A549 (cell line): Measurements from ENCODE around the gene DERL3. TPM values are rescaled to one million over a fixed set of nuclear protein-coding genes. Genes with fewer than 3 reads are reported as not detected.

Source experiments
- ATAC-seq, 2 experiments: fragments of 200-7000 bp in 1 of 2; fragments of >200 bp in 1 of 2; cut with Nextera tagmentation in 1 of 2; cut with Tn5 transposase in 1 of 2; 3 replicates each; pipeline versions ENCODE4 v1.8.0 to v1.9.1; 2018 to 2020; ENCODE audit warnings: mild to moderate bottlenecking in 1 of 2, moderate library complexity in 1 of 2
- CTCF ChIA-PET: fragments of 300-600 bp; sonication (Branson Sonifier 250); formaldehyde crosslinking; extraction: SDS; loops from one replicate; lab custom pipeline; 2021; ENCODE audit warnings: antibody characterized with exemption, inconsistent platforms; lab: Yijun Ruan, JAX
- POLR2A ChIA-PET: fragments of 350-600 bp; formaldehyde crosslinking; extraction: SDS; loops from one replicate; lab custom pipeline; 2021; ENCODE audit warnings: antibody characterized with exemption, inconsistent platforms; lab: Yijun Ruan, JAX
- DNase-seq, 2 experiments: peaks; one replicate each; pipeline versions ENCODE4 v3.0.0 to v3.0.0-alpha.2; 2011 to 2016; ENCODE audit warnings: low read depth in 1 of 2, low spot score in 1 of 2
- FAIRE-seq: peaks from 2 replicates; lab custom pipeline; 2011; peaks lifted over from hg19 to GRCh38; lab: Jason Lieb, UNC
- H3K27ac ChIP-seq, 2 experiments: fragments of >200 bp; sonication (Bioruptor Twin); formaldehyde crosslinking; 3 replicates each; pipeline ENCODE4 v1.5.1; 2016 to 2017
- H3K4me1 ChIP-seq: fragments of >200 bp; sonication (Bioruptor Twin); formaldehyde crosslinking; 3 replicates; pipeline ENCODE4 v1.6.1; 2016
- H3K4me2 ChIP-seq: fragments of >200 bp; sonication (Bioruptor Twin); formaldehyde crosslinking; 3 replicates; pipeline ENCODE4 v1.6.1; 2016
- H3K4me3 ChIP-seq: fragments of >200 bp; sonication (Bioruptor Twin); formaldehyde crosslinking; 3 replicates; pipeline ENCODE4 v1.5.1; 2016
- H3K9me3 ChIP-seq: fragments of >200 bp; sonication (Bioruptor Twin); formaldehyde crosslinking; 3 replicates; pipeline ENCODE4 v1.6.1; 2016
- CBX2 ChIP-seq: fragments of 200-600 bp; sonication (generic); IDR thresholded peaks from 2 replicates; pipeline ENCODE4 v1.6.1; 2016; ENCODE audit warnings: low read depth, mild to moderate bottlenecking, borderline replicate concordance
- CBX8 ChIP-seq: fragments of 200-600 bp; sonication (generic); IDR thresholded peaks from 2 replicates; pipeline ENCODE4 v1.6.1; 2016
- CHD4 ChIP-seq: fragments of 200-600 bp; sonication (generic); IDR thresholded peaks from 2 replicates; pipeline ENCODE4 v1.6.1; 2016; ENCODE audit warnings: antibody characterized with exemption, mild to moderate bottlenecking, borderline replicate concordance
- EHF ChIP-seq: fragments of 250-450 bp; sonication (Bioruptor Pico); IDR thresholded peaks from 2 replicates; pipeline ENCODE4 v1.5.0; 2020; ENCODE audit warnings: mild to moderate bottlenecking
- EHMT2 ChIP-seq: fragments of 200-600 bp; sonication (generic); IDR thresholded peaks from 2 replicates; pipeline ENCODE4 v1.6.1; 2016; ENCODE audit warnings: antibody characterized with exemption, low read depth, mild to moderate bottlenecking, moderate library complexity
- EP300 ChIP-seq, 2 experiments: fragments of >200 bp; sonication (Bioruptor Twin); formaldehyde crosslinking; IDR thresholded peaks; 2 replicates in 1 of 2; 3 replicates in 1 of 2; pipeline ENCODE4 v1.6.1; 2016 to 2017
- FOSL2 ChIP-seq, 2 experiments: fragments of 450-650 bp in 1 of 2; fragments of >200 bp in 1 of 2; sonication (Bioruptor Twin) in 1 of 2; formaldehyde crosslinking; IDR thresholded peaks; 2 replicates each; pipeline versions ENCODE4 v1.5.0 to v1.6.1; 2016 to 2020; ENCODE audit warnings: mild to moderate bottlenecking in 1 of 2, moderate library complexity in 1 of 2
- FOXS1 ChIP-seq: fragments of 250-450 bp; sonication (Bioruptor Pico); IDR thresholded peaks from 2 replicates; pipeline ENCODE4 v1.5.0; 2020; ENCODE audit warnings: mild to moderate bottlenecking, moderate library complexity
- GATA3 ChIP-seq: IDR thresholded peaks from 2 replicates; pipeline ENCODE4 v1.6.1; 2012; ENCODE audit warnings: borderline replicate concordance
- HOXB13 ChIP-seq: fragments of 250-450 bp; sonication (Bioruptor Pico); IDR thresholded peaks from 2 replicates; pipeline ENCODE4 v1.5.0; 2020; ENCODE audit warnings: low read depth, mild to moderate bottlenecking, moderate library complexity
- JUN ChIP-seq, 2 experiments: fragments of >200 bp; sonication (Bioruptor Twin); formaldehyde crosslinking; IDR thresholded peaks; 2 replicates in 1 of 2; 3 replicates in 1 of 2; pipeline ENCODE4 v1.6.1; 2016 to 2017
- KDM1A ChIP-seq: fragments of 200-600 bp; sonication (generic); IDR thresholded peaks from 2 replicates; pipeline ENCODE4 v1.6.1; 2016; ENCODE audit warnings: low read depth, mild to moderate bottlenecking
- KDM5A ChIP-seq: fragments of 200-600 bp; sonication (generic); IDR thresholded peaks from 2 replicates; pipeline ENCODE4 v1.6.1; 2016; ENCODE audit warnings: antibody characterized with exemption, mild to moderate bottlenecking
- MAFK ChIP-seq: fragments of 450-650 bp; IDR thresholded peaks from 2 replicates; pipeline ENCODE4 v1.6.1; 2014; ENCODE audit not compliant: partially characterized antibody
- MYC ChIP-seq: IDR thresholded peaks from 2 replicates; pipeline ENCODE4 v1.6.1; 2012; ENCODE audit warnings: mild to moderate bottlenecking, inconsistent platforms, low read length, improper control_type of control experiment, borderline replicate concordance
- NPAS2 ChIP-seq: fragments of 250-450 bp; sonication (Bioruptor Pico); IDR thresholded peaks from 2 replicates; pipeline ENCODE4 v1.8.0; 2022; ENCODE audit warnings: mild to moderate bottlenecking, moderate library complexity, borderline replicate concordance
- NR3C1 ChIP-seq: fragments of >200 bp; sonication (Bioruptor Twin); formaldehyde crosslinking; IDR thresholded peaks from 3 replicates; pipeline ENCODE4 v1.6.1; 2017
- POLR2A ChIP-seq: IDR thresholded peaks from 2 replicates; pipeline ENCODE4 v1.6.1; 2012; ENCODE audit warnings: mild to moderate bottlenecking, low read length
- POLR2AphosphoS2 ChIP-seq: conservative IDR thresholded peaks from 2 replicates; pipeline ENCODE4 v1.6.1; 2012; ENCODE audit warnings: low read length, improper control_type of control experiment, inconsistent platforms
- RCOR1 ChIP-seq: fragments of 150-350 bp; IDR thresholded peaks from 2 replicates; pipeline ENCODE4 v1.6.1; 2014; ENCODE audit warnings: antibody characterized with exemption, low read length, low read depth
- TFCP2L1 ChIP-seq: fragments of 250-450 bp; sonication (Bioruptor Pico); IDR thresholded peaks from 2 replicates; pipeline ENCODE4 v1.5.0; 2021; ENCODE audit warnings: mild to moderate bottlenecking
- ZC3H11A ChIP-seq: fragments of 450-650 bp; IDR thresholded peaks from 2 replicates; pipeline ENCODE4 v1.6.1; 2014; ENCODE audit warnings: antibody characterized with exemption, mild to moderate bottlenecking
- ZSCAN20 ChIP-seq: fragments of 250-450 bp; sonication (Bioruptor Pico); IDR thresholded peaks from 2 replicates; pipeline ENCODE4 v1.8.0; 2022; ENCODE audit warnings: mild to moderate bottlenecking, moderate library complexity
- WGBS: methylation state at CpG from one replicate; pipeline ENCODE4 v1.1.6; 2017; ENCODE audit errors: missing lambda C conversion rate; 5-methylcytosine and 5-hydroxymethylcytosine counted together
- polyA plus RNA-seq, 4 experiments: library from polyadenylated mRNA; depleted of rRNA in 3 of 4; stranded (reverse); fragments of >200 nt; fragmentation: RNase III in 1 of 4; extraction: RNeasy Plus Mini Kit Qiagen cat#74134 plus additional on column Dnase treatment in 1 of 4; gene quantifications; 2 replicates in 3 of 4; 3 replicates in 1 of 4; pipeline ENCODE4 v1.2.3, GENCODE V29; 2011 to 2017
- TF ChIP-seq, protein P1 (sequence below): fragments of >200 bp; sonication (Bioruptor Twin); formaldehyde crosslinking; IDR thresholded peaks from 3 replicates; pipeline ENCODE4 v1.6.1; 2016
- TF ChIP-seq, protein P2 (sequence below): IDR thresholded peaks from 2 replicates; pipeline ENCODE4 v1.6.1; 2012; ENCODE audit warnings: low read depth, borderline replicate concordance
- TF ChIP-seq, protein P3 (sequence below): fragments of >200 bp; sonication (Bioruptor Twin); formaldehyde crosslinking; IDR thresholded peaks from 2 replicates; pipeline ENCODE4 v1.6.1; 2016
- TF ChIP-seq, protein P4 (sequence below): fragments of 250-450 bp; sonication (Bioruptor Pico); IDR thresholded peaks from 2 replicates; pipeline ENCODE4 v1.5.0; 2020; ENCODE audit warnings: low read depth, mild to moderate bottlenecking, moderate library complexity
- TF ChIP-seq, protein P5 (sequence below): IDR thresholded peaks from 2 replicates; pipeline ENCODE4 v1.6.1; 2012

DERL3 gene
- polyA plus RNA-seq, 2 of the 4 experiments (the other 2 are of a cell fraction) = 0.08 to 0.40 TPM

DNA sequence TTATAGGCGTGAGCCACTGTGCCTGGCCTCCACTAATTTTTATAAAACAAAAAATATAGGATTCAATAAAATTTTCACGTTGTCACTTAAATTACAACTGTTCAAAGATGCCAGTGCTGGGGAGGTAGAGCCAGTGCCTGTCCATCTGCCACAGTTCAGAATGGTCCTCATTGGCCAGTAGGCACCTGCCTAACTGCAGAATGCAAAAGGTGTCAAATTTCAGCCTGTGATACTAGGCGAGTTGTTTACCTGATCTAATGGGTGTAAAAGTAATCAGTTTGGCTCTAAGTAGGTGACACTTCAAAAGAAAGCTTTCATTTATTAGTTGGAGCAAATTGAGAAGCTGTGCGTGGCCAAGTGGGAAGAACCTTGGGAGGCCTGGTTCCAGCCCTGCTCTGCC, 49.7 kb downstream of the DERL3 start:
- 94% methylated on average over 4 of the region's 4 CpGs for WGBS
- ChIA-PET CTCF (interaction anchor here (0.7 to 3.2 kb wide), 6 partner anchors 15 to 56 kb away, joined by 3 to 14 read pairs (median 4); partner anchors contain the start of gene CHCHD10), POLR2A (no interaction called here)
- ATAC-seq (no peak), DNase-seq (no peak), FAIRE-seq (no peak)
- Histone ChIP-seq H3K4me3 (no peak overlapping the region), H3K4me2 (no peak overlapping the region), H3K27ac (no peak overlapping the region), H3K9me3 (no peaks in the 10 kb centered on the region), H3K4me1 (peaks cover 20% of the 10 kb centered on the region)
- no peak for TF ChIP-seq FOSL2 (IDR thresholded peaks at IDR 0.05)
- TF ChIP-seq FOSL2 (CRISPR knock-in tag; IDR thresholded peaks at IDR 0.05) = no peak
- no peak for TF ChIP-seq TFCP2L1 (CRISPR knock-in tag)
- no peak for TF ChIP-seq ZSCAN20
- no peak for TF ChIP-seq HOXB13 (CRISPR knock-in tag)
- TF ChIP-seq NPAS2 = no peak
- TF ChIP-seq KDM5A = no peak
- no peak for TF ChIP-seq EHF (CRISPR knock-in tag)
- TF ChIP-seq ZC3H11A = no peak
- TF ChIP-seq CHD4 = no peak
- TF ChIP-seq MAFK = no peak
- TF ChIP-seq MYC = no peak
- no peak for TF ChIP-seq CBX2
- TF ChIP-seq, protein P1, sequence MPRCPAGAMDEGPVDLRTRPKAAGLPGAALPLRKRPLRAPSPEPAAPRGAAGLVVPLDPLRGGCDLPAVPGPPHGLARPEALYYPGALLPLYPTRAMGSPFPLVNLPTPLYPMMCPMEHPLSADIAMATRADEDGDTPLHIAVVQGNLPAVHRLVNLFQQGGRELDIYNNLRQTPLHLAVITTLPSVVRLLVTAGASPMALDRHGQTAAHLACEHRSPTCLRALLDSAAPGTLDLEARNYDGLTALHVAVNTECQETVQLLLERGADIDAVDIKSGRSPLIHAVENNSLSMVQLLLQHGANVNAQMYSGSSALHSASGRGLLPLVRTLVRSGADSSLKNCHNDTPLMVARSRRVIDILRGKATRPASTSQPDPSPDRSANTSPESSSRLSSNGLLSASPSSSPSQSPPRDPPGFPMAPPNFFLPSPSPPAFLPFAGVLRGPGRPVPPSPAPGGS = no peak
- TF ChIP-seq JUN (IDR thresholded peaks at IDR 0.05) = no peak
- no peak for TF ChIP-seq EP300 (IDR thresholded peaks at IDR 0.05)
- TF ChIP-seq POLR2A = no peak

DNA sequence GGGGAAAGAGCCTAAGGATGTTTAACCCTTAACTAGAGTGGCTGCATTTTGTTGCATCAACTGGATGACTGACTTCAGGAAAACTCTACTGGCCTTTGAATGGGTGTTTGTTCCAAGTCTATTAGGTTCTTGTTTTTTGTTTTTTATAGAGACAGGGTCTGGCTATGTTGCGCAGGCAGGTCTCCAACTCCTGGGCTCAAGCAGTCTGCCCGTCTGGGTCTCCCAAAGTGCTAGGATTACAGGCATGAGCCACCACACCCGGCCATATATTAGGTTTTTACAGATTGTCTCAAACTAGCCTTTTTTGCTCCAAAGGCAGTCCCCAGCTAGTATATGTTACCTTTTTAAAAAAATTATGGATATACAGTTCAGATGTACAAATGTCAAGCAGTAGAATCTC, 50.9 kb downstream of the DERL3 start:
- Histone ChIP-seq H3K4me2 (peak overlapping the region; percentile 89), H3K4me1 (peaks cover 28% of the 10 kb centered on the region), H3K9me3 (no peaks in the 10 kb centered on the region), H3K27ac (peak overlapping the region; percentile 99 to 100), H3K4me3 (peak overlapping the region; percentile 89)
- no peak for TF ChIP-seq GATA3
- TF ChIP-seq, protein P2, sequence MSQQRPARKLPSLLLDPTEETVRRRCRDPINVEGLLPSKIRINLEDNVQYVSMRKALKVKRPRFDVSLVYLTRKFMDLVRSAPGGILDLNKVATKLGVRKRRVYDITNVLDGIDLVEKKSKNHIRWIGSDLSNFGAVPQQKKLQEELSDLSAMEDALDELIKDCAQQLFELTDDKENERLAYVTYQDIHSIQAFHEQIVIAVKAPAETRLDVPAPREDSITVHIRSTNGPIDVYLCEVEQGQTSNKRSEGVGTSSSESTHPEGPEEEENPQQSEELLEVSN = no peak
- no peak for TF ChIP-seq KDM1A
- TF ChIP-seq CBX8 = no peak
- no peak for TF ChIP-seq CHD4
- TF ChIP-seq NR3C1 = no peak
- TF ChIP-seq, protein P3, sequence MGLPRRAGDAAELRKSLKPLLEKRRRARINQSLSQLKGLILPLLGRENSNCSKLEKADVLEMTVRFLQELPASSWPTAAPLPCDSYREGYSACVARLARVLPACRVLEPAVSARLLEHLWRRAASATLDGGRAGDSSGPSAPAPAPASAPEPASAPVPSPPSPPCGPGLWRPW = no peak
- no peak for TF ChIP-seq POLR2A
- TF ChIP-seq FOSL2 (IDR thresholded peaks at IDR 0.05) = no peak
- TF ChIP-seq FOSL2 (CRISPR knock-in tag; IDR thresholded peaks at IDR 0.05) = no peak
- TF ChIP-seq FOXS1 = no peak
- no peak for TF ChIP-seq EP300 (IDR thresholded peaks at IDR 0.05)
- TF ChIP-seq HOXB13 (CRISPR knock-in tag) = no peak
- TF ChIP-seq RCOR1 = no peak
- TF ChIP-seq ZSCAN20 = no peak
- TF ChIP-seq, protein P4, sequence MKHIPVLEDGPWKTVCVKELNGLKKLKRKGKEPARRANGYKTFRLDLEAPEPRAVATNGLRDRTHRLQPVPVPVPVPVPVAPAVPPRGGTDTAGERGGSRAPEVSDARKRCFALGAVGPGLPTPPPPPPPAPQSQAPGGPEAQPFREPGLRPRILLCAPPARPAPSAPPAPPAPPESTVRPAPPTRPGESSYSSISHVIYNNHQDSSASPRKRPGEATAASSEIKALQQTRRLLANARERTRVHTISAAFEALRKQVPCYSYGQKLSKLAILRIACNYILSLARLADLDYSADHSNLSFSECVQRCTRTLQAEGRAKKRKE (CRISPR knock-in tag) = no peak
- TF ChIP-seq EHMT2 = no peak
- TF ChIP-seq CBX2 = no peak
- TF ChIP-seq, protein P5, sequence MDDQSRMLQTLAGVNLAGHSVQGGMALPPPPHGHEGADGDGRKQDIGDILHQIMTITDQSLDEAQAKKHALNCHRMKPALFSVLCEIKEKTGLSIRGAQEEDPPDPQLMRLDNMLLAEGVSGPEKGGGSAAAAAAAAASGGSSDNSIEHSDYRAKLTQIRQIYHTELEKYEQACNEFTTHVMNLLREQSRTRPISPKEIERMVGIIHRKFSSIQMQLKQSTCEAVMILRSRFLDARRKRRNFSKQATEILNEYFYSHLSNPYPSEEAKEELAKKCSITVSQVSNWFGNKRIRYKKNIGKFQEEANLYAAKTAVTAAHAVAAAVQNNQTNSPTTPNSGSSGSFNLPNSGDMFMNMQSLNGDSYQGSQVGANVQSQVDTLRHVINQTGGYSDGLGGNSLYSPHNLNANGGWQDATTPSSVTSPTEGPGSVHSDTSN = no peak
- TF ChIP-seq POLR2AphosphoS2 = no peak
- TF ChIP-seq EHF (CRISPR knock-in tag) = no peak
- ChIA-PET POLR2A (no interaction called here), CTCF (interaction anchor here (1.9 to 3.2 kb wide), 2 partner anchors 14 to 19 kb away, joined by 4 to 14 read pairs; partner anchors contain the start of gene CHCHD10)
- DNase-seq = no peak
- ATAC-seq = no peak
- FAIRE-seq = no peak
- WGBS = 83% methylated on average over 3 of the region's 3 CpGs
